Suprapubic skin (tissue), 4 donors: ENCODE data around the gene PPP2R5A. TPM values are rescaled to one million over a fixed set of nuclear protein-coding genes. Genes with fewer than 3 reads are reported as not detected.
"Not testable (repeated sequence)": the region's sequence is repeated elsewhere in the genome, so short reads cannot be mapped to it uniquely, and the experiment has no call there.

Source experiments
- DNase-seq, 2 donors: peaks; one replicate each; pipeline ENCODE4 v3.0.0-alpha.2; 2019; ENCODE audit warnings: low spot score in 2 of 2
- H3K27ac ChIP-seq: fragments of 200-600 bp; sonication (generic); one replicate; pipeline ENCODE4 v1.5.1; 2019
- H3K27me3 ChIP-seq: fragments of 200-600 bp; sonication (generic); one replicate; pipeline ENCODE4 v1.5.1; 2019
- H3K36me3 ChIP-seq: fragments of 200-600 bp; sonication (generic); one replicate; pipeline ENCODE4 v1.5.1; 2019
- H3K4me1 ChIP-seq: fragments of 200-600 bp; sonication (generic); one replicate; pipeline ENCODE4 v1.5.1; 2019
- H3K4me3 ChIP-seq: fragments of 200-600 bp; sonication (generic); one replicate; pipeline ENCODE4 v1.5.1; 2019; ENCODE audit warnings: mild to moderate bottlenecking
- H3K9me3 ChIP-seq: fragments of 200-600 bp; sonication (generic); one replicate; pipeline ENCODE4 v1.5.1; 2019
- CTCF ChIP-seq, 2 donors: fragments of 200-600 bp in 1 of 2; fragments of 450-650 bp in 1 of 2; sonication (generic) in 1 of 2; IDR thresholded peaks; one replicate each; pipeline ENCODE4 v1.5.1; 2016 to 2019; ENCODE audit warnings: antibody characterized with exemption in 2 of 2, mild to moderate bottlenecking in 1 of 2, moderate library complexity in 1 of 2
- EP300 ChIP-seq: sonication (generic); formaldehyde crosslinking; IDR thresholded peaks from one replicate; pipeline ENCODE4 v1.6.1; 2017; ENCODE audit warnings: antibody characterized with exemption
- POLR2A ChIP-seq, 2 donors: fragments of 450-650 bp; IDR thresholded peaks; one replicate each; pipeline ENCODE4 v1.6.1; 2017; ENCODE audit warnings: antibody characterized with exemption in 2 of 2, mild to moderate bottlenecking in 2 of 2, moderate library complexity in 2 of 2
- POLR2AphosphoS5 ChIP-seq, 3 donors: sonication (generic); formaldehyde crosslinking; IDR thresholded peaks; one replicate each; pipeline ENCODE4 v1.6.1; 2017; ENCODE audit warnings: antibody characterized with exemption in 3 of 3
- WGBS: methylation state at CpG from one replicate; pipeline ENCODE4 v1.1.5; 2018; 5-methylcytosine and 5-hydroxymethylcytosine counted together
- total RNA-seq, 4 donors: library from RNA; depleted of rRNA; stranded (reverse); fragments of >200 nt; gene quantifications; one replicate each; pipeline ENCODE4 v1.1.0, GENCODE V29; 2016

Gene PPP2R5A
- total RNA-seq, 4 donors from 2014 or later, result 44.6 to 58.2 (median 50.5) TPM

- WGBS, result 95% methylated on average over 1 of the region's 1 CpG
- H3K36me3 ChIP-seq, result peaks cover 23% of the 10 kb centered on the region
- TF ChIP-seq CTCF (IDR thresholded peaks at IDR 0.05), result no peak
- TF ChIP-seq POLR2AphosphoS5 (IDR thresholded peaks at IDR 0.05), result no peak
- no peak for TF ChIP-seq EP300
- no peak for TF ChIP-seq POLR2A (IDR thresholded peaks at IDR 0.05)
Measured at GRCh38 chr1:212388985-212389716, 103.9 kb downstream of the PPP2R5A start.

GRCh38 chr1:212395678-212396437 is 110.6 kb downstream of the PPP2R5A start:
- DNase-seq, result not testable (repeated sequence)

More at GRCh38 chr1:212388985-212389716, 103.9 kb downstream of the PPP2R5A start:
- Histone ChIP-seq H3K4me1 (no peaks in the 10 kb centered on the region), H3K27me3 (no peaks in the 10 kb centered on the region), H3K27ac (no peak overlapping the region), H3K4me3 (no peak overlapping the region), H3K9me3 (no peaks in the 10 kb centered on the region)
- DNase-seq, result no peak

GRCh38 chr1:212396638-212397037 is 111.4 kb downstream of the PPP2R5A start:
- 94% methylated on average over 3 of the region's 3 CpGs for WGBS

More at GRCh38 chr1:212395678-212396437, 110.6 kb downstream of the PPP2R5A start:
- H3K27me3 ChIP-seq, H3K4me1 ChIP-seq, H3K27ac ChIP-seq, H3K36me3 ChIP-seq, H3K4me3 ChIP-seq, H3K9me3 ChIP-seq: not testable (repeated sequence)
- 96% methylated on average over 6 of the region's 6 CpGs for WGBS

GRCh38 chr1:212397171-212397570 is 112.0 kb downstream of the PPP2R5A start:
- Histone ChIP-seq H3K36me3 (no peaks in the 10 kb centered on the region), H3K9me3 (peaks cover 6% of the 10 kb centered on the region), H3K4me3 (no peak overlapping the region), H3K4me1 (no peaks in the 10 kb centered on the region), H3K27ac (no peak overlapping the region), H3K27me3 (no peaks in the 10 kb centered on the region)
- TF ChIP-seq POLR2AphosphoS5 (IDR thresholded peaks at IDR 0.05) (no peak), CTCF (IDR thresholded peaks at IDR 0.05) (no peak), POLR2A (IDR thresholded peaks at IDR 0.05) (no peak), EP300 (no peak)
- DNase-seq, result no peak
- 92% methylated on average over 1 of the region's 1 CpG for WGBS

More at GRCh38 chr1:212396638-212397037, 111.4 kb downstream of the PPP2R5A start:
- H3K27me3 ChIP-seq, result no peaks in the 10 kb centered on the region
- no peaks in the 10 kb centered on the region for H3K36me3 ChIP-seq
- no peak for DNase-seq
- H3K9me3 ChIP-seq, result peaks cover 6% of the 10 kb centered on the region
- H3K27ac ChIP-seq, result no peak overlapping the region
- no peak overlapping the region for H3K4me3 ChIP-seq
- TF ChIP-seq POLR2A (IDR thresholded peaks at IDR 0.05), result no peak
- no peak for TF ChIP-seq POLR2AphosphoS5 (IDR thresholded peaks at IDR 0.05)
- TF ChIP-seq EP300, result no peak
- no peak for TF ChIP-seq CTCF (IDR thresholded peaks at IDR 0.05)
- H3K4me1 ChIP-seq, result no peaks in the 10 kb centered on the region

- Histone ChIP-seq H3K36me3 (peaks cover 3% of the 10 kb centered on the region), H3K4me1 (no peaks in the 10 kb centered on the region), H3K27me3 (no peaks in the 10 kb centered on the region), H3K4me3 (no peak overlapping the region), H3K27ac (no peak overlapping the region), H3K9me3 (peaks cover 6% of the 10 kb centered on the region)
- 95% methylated on average over 4 of the region's 4 CpGs for WGBS
- no peak for DNase-seq
- TF ChIP-seq POLR2AphosphoS5 (IDR thresholded peaks at IDR 0.05), result no peak
- no peak for TF ChIP-seq CTCF (IDR thresholded peaks at IDR 0.05)
- no peak for TF ChIP-seq POLR2A (IDR thresholded peaks at IDR 0.05)
- no peak for TF ChIP-seq EP300
Measured at GRCh38 chr1:212401042-212401441, 115.8 kb downstream of the PPP2R5A start.
